ENCODE data around the gene SGTA.

The SGTA gene

DNA sequence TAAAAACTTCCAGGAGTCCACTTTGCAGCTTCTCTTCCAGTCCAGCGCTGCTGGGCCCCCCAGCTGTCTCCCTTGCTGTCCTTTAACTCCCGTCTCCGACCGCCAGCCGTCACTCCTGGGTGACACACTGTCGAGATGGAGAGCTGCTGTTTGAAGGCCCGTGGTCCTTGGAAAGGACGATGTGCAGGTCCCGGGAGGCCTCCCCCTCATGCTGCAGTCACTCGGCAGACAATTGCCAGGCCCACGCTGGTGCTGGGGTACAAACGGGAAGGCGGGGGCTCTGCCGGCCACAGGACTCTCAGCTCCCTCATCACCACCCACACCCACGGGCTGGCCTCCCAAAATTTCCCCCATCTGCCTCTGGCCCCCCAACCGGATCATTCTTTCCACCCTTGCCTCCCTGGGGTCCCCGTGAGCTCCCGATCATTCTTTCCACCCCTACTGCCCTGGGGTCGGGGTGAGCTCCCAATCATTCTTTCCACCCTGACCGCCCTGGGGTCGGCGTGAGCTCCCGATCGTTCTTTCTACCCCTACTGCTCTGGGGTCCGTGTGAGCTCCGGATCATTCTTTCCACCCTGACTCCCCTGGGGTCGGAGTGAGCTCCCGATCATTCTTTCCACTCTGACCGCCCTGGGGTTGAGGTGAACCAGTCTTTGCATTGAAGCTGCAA, 20.5 kb upstream of the SGTA start:
- TF ChIP-seq EZH2phosphoT487 (conservative IDR thresholded peaks at IDR 0.05; ENCODE audit: low read length) = no peak
- TF ChIP-seq CTCF (IDR thresholded peaks at IDR 0.05; ENCODE audit: insufficient read depth, low read length, poor library complexity, severe bottlenecking) = no peak
- Histone ChIP-seq H3F3A (ENCODE audit: insufficient read depth) (no peaks in the 10 kb centered on the region), H3K36me3 (ENCODE audit: low read length) (no peaks in the 10 kb centered on the region), H3K4me2 (ENCODE audit: low read depth, low read length, poor library complexity, severe bottlenecking) (no peak overlapping the region), H3K4me3 (ENCODE audit: insufficient read depth, low read length, poor library complexity, severe bottlenecking) (no peak overlapping the region), H3K9me3 (ENCODE audit: insufficient read depth, low read length) (no peaks in the 10 kb centered on the region), H3K27me3 (ENCODE audit: low read length) (no peaks in the 10 kb centered on the region), H3K9ac (ENCODE audit: low read length) (no peak overlapping the region), H4K20me1 (ENCODE audit: low read depth, low read length) (no peaks in the 10 kb centered on the region), H3K79me2 (ENCODE audit: insufficient read depth, low read length) (no peaks in the 10 kb centered on the region), H3K27ac (ENCODE audit: low read depth, low read length) (no peak overlapping the region), H2AFZ (ENCODE audit: low read depth, low read length, severe bottlenecking) (no peak overlapping the region), H3K9me2 (replicated peaks; ENCODE audit: insufficient read depth, low read length) (no peaks in the 10 kb centered on the region)

- Histone ChIP-seq H3K9me3 (ENCODE audit: insufficient read depth, low read length) (no peaks in the 10 kb centered on the region), H3F3A (ENCODE audit: insufficient read depth) (no peaks in the 10 kb centered on the region), H4K20me1 (ENCODE audit: low read depth, low read length) (no peaks in the 10 kb centered on the region), H3K79me2 (ENCODE audit: insufficient read depth, low read length) (no peaks in the 10 kb centered on the region), H3K9ac (ENCODE audit: low read length) (no peak overlapping the region), H3K27ac (ENCODE audit: low read depth, low read length) (no peak overlapping the region), H3K27me3 (ENCODE audit: low read length) (no peaks in the 10 kb centered on the region), H3K4me2 (ENCODE audit: low read depth, low read length, poor library complexity, severe bottlenecking) (no peak overlapping the region), H3K4me3 (ENCODE audit: insufficient read depth, low read length, poor library complexity, severe bottlenecking) (no peak overlapping the region), H2AFZ (ENCODE audit: low read depth, low read length, severe bottlenecking) (no peak overlapping the region), H3K36me3 (ENCODE audit: low read length) (no peaks in the 10 kb centered on the region), H3K9me2 (replicated peaks; ENCODE audit: insufficient read depth, low read length) (no peaks in the 10 kb centered on the region)
- TF ChIP-seq CTCF (IDR thresholded peaks at IDR 0.05; ENCODE audit: insufficient read depth, low read length, poor library complexity, severe bottlenecking) (no peak), EZH2phosphoT487 (conservative IDR thresholded peaks at IDR 0.05; ENCODE audit: low read length) (no peak)
Observed at GRCh38 chr19:2802826-2803225, 19.8 kb upstream of the SGTA start.

- Histone ChIP-seq H3K27me3 (ENCODE audit: low read length) (no peaks in the 10 kb centered on the region), H3K79me2 (ENCODE audit: insufficient read depth, low read length) (no peaks in the 10 kb centered on the region), H3F3A (ENCODE audit: insufficient read depth) (no peaks in the 10 kb centered on the region), H4K20me1 (ENCODE audit: low read depth, low read length) (no peaks in the 10 kb centered on the region), H3K36me3 (ENCODE audit: low read length) (no peaks in the 10 kb centered on the region), H3K27ac (ENCODE audit: low read depth, low read length) (no peak overlapping the region), H3K4me2 (ENCODE audit: low read depth, low read length, poor library complexity, severe bottlenecking) (no peak overlapping the region), H2AFZ (ENCODE audit: low read depth, low read length, severe bottlenecking) (no peak overlapping the region), H3K9me3 (ENCODE audit: insufficient read depth, low read length) (no peaks in the 10 kb centered on the region), H3K9ac (ENCODE audit: low read length) (no peak overlapping the region), H3K9me2 (replicated peaks; ENCODE audit: insufficient read depth, low read length) (no peaks in the 10 kb centered on the region), H3K4me3 (ENCODE audit: insufficient read depth, low read length, poor library complexity, severe bottlenecking) (no peak overlapping the region)
- no peak for TF ChIP-seq CTCF (IDR thresholded peaks at IDR 0.05; ENCODE audit: insufficient read depth, low read length, poor library complexity, severe bottlenecking)
- no peak for TF ChIP-seq EZH2phosphoT487 (conservative IDR thresholded peaks at IDR 0.05; ENCODE audit: low read length)
Observed at GRCh38 chr19:2800506-2800905, 17.4 kb upstream of the SGTA start.

Measured in SU-DHL-6 (cell line).